ENCODE data around the gene SAFB.

SAFB gene

GRCh38 chr19:5622465-5623396 is at the start of gene SAFB, which contains the start of gene SAFB2:
Gene SAFB (plus strand): TSS chr19:5623083. CDS start chr19:5623206, 123 bp downstream.
Gene SAFB2 (minus strand): TSS chr19:5622776. CDS start chr19:5622715, 61 bp downstream.
- peak; percentile 100 for DNase-seq (ENCODE audit: low read depth, low spot score)

GRCh38 chr19:5575590-5575989 is 47.3 kb upstream of the SAFB start:
- DNase-seq (ENCODE audit: low read depth, low spot score): no peak

GRCh38 chr19:5578097-5578846 is 44.6 kb upstream of the SAFB start:
- DNase-seq (ENCODE audit: low read depth, low spot score): peak; percentile 34

GRCh38 chr19:5579286-5579685 is 43.6 kb upstream of the SAFB start:
- no peak for DNase-seq (ENCODE audit: low read depth, low spot score)

- no peak for DNase-seq (ENCODE audit: low read depth, low spot score)
Observed at GRCh38 chr19:5579697-5580096, 43.2 kb upstream of the SAFB start.

- no peak for DNase-seq (ENCODE audit: low read depth, low spot score)
Observed at GRCh38 chr19:5580161-5580571, 42.7 kb upstream of the SAFB start.

GRCh38 chr19:5585461-5586299 is 37.2 kb upstream of the SAFB start:
- no peak for DNase-seq (ENCODE audit: low read depth, low spot score)

- no peak for DNase-seq (ENCODE audit: low read depth, low spot score)
Observed at GRCh38 chr19:5586300-5587070, 36.4 kb upstream of the SAFB start.

GRCh38 chr19:5587071-5587455 is 35.8 kb upstream of the SAFB start:
- no peak for DNase-seq (ENCODE audit: low read depth, low spot score)

GRCh38 chr19:5587661-5588060 is 35.2 kb upstream of the SAFB start:
- DNase-seq (ENCODE audit: low read depth, low spot score): no peak

GRCh38 chr19:5588441-5588840 is 34.4 kb upstream of the SAFB start:
- DNase-seq (ENCODE audit: low read depth, low spot score): no peak

GRCh38 chr19:5588906-5589676 is 33.8 kb upstream of the SAFB start:
- no peak for DNase-seq (ENCODE audit: low read depth, low spot score)

GRCh38 chr19:5590151-5590864 is 32.6 kb upstream of the SAFB start:
- DNase-seq (ENCODE audit: low read depth, low spot score): no peak

GRCh38 chr19:5590865-5591154 is 32.1 kb upstream of the SAFB start:
- DNase-seq (ENCODE audit: low read depth, low spot score): no peak

GRCh38 chr19:5591476-5591875 is 31.4 kb upstream of the SAFB start:
- no peak for DNase-seq (ENCODE audit: low read depth, low spot score)

GRCh38 chr19:5592531-5593342 is 30.1 kb upstream of the SAFB start:
- no peak for DNase-seq (ENCODE audit: low read depth, low spot score)

- DNase-seq (ENCODE audit: low read depth, low spot score): no peak
Observed at GRCh38 chr19:5593343-5594255, 29.3 kb upstream of the SAFB start.

GRCh38 chr19:5594521-5594950 is 28.3 kb upstream of the SAFB start:
- no peak for DNase-seq (ENCODE audit: low read depth, low spot score)

Measured in activated CD4-positive, CD25-positive, alpha-beta regulatory T cell treated with anti-CD3 and anti-CD28 coated beads, Interleukin-2, amount 50 U/mL, for 16 hours (primary cell).